GM19463 (cell line): Measurements from ENCODE around the gene ZNF558.
"Not testable (repeated sequence)": the region's sequence is repeated elsewhere in the genome, so short reads cannot be mapped to it uniquely, and the experiment has no call there.

Experiments used
- ATAC-seq: cut with Tn5 transposase; IDR thresholded peaks from one replicate; pipeline ENCODE4 v1.9.1; 2021; ENCODE audit warnings: mild to moderate bottlenecking, moderate library complexity; ENCODE audit not compliant: unreplicated experiment

ZNF558 gene

DNA sequence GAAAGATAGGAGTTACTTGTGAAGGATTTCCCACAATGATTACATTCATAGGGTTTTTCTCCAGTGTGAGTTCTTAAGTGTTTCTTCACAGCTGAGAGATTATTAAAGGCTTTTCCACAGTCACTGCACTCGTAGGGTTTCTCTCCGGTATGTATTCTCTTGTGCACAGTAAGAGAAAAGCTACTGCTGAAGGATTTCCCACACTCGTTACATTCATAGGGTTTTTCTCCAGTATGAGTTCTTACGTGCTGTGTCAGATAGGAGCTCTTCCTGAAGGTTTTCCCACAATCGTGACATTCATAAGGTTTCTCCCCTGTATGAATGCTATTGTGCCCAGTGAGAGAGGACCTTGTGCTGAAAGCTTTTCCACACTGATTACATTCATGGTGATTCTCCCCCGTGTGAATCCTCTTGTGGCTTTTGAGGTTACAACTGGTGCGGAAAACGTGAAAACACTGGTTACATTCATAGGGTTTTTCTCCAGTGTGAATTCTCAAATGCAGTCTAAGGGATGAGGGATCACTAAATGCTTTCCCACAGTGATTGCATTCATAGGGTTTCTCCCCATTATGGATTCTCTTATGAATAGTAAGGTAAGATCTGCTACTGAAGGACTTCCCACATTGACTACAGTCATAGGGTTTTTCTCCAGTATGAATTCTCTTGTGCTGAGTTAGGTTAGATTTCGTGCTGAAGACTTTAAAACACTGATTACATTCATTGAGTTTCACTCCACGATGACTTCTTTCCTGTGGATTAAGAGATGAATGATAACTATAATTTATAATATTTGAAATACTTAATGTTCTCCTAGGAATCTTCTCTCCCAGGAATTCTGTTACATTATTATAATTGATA, 20.6 kb downstream of the ZNF558 start:
- ATAC-seq: no peak

DNA sequence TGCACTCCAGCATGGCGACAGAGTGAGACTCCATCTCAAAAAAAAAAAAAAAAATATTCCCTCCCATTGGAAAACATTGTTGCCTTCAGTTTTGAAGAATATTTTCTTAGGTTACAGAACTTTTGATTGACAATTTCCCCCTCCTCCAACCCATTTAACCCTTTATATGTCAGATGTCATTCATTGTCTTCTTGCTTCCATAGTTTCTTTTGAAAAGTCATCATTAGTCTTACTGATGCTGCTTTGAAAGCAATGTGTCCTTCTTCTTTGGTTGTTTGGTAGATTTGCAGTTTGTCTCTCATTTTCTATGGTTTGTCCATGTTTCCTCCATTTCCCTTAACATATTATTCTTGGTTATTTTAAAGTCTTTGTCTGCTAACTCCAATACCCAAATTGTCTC, 25.4 kb downstream of the ZNF558 start:
- ATAC-seq: no peak

DNA sequence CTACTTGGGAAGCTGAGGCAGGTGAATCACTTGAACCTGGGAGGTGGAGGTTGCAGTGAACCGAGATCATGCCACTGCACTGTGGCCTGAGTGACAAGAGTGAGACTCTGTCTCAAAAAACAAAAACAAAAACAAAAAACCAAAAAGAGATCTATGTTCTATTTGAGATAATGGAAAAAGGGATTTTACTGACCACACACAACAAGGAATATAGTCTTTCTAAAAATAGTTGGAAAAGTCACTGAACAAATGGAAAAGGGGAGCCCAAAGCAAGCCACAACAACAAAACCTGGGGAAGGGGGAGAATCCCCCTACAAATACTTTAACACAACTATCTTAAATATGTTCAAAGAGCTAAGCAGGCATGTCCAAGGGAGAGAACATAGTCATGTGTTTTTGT, 37.3 kb downstream of the ZNF558 start:
- no peak for ATAC-seq

DNA sequence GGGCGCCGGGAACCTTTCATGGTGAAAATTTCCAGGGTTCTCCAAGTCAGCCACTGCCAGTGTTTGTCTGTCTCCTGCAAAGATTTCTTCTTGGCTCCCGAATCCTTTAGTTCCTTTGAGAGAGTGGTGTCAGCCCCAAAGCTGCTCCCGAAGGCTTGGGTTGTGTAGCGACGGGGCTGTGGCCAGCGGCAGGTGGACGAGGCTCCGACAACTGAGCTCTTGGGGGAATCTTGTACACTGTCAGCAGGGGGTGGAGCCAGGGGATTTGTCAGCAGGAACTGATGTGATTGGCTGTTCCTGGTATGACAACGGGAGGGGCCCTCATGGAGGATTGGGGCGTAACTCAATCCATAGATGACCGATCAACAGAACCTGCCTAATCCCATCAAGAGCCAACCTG, 58.5 kb downstream of the ZNF558 start:
- ATAC-seq: not testable (repeated sequence)

DNA sequence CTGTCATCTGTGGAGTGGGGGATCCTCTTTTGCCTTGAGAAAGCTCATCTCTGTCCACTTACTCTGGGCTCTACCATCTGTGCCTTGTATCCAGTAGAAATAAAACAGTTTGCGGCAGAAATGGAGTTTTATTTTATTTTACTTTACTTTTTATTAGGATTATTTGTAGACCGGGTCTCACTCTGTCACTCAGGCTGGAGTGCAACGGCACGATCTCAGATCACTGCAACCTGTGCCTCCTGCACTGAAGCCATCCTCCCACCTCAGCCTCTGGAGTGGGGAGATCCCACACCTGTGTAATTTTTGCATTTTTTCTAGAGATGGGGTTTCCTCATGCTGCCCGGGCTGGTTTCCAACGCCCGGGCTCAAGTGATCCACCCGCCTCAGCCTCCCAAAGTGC, 62.8 kb downstream of the ZNF558 start:
- not testable (repeated sequence) for ATAC-seq

DNA sequence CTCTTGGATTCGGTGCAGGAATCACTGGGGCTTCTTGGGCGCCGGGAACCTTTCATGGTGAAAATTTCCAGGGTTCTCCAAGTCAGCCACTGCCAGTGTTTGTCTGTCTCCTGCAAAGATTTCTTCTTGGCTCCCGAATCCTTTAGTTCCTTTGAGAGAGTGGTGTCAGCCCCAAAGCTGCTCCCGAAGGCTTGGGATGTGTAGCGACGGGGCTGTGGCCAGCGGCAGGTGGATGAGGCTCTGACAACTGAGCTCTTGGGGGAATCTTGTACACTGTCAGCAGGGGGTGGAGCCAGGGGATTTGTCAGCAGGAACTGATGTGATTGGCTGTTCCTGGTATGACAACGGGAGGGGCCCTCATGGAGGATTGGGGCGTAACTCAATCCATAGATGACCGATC, 64.8 kb downstream of the ZNF558 start:
- ATAC-seq: not testable (repeated sequence)
